Epithelial cell of prostate (primary cell): ENCODE results near the gene IRAK2.

Experiments used
- DNase-seq: peaks from one replicate; pipeline ENCODE4 v3.0.0-alpha.2; 2011; ENCODE audit warnings: low read depth, low spot score
- H3K27ac ChIP-seq: fragments of 450-650 bp; 2 replicates; pipeline ENCODE4 v1.5.1; 2017; ENCODE audit warnings: mild to moderate bottlenecking

Gene IRAK2

GRCh38 chr3:10187290-10187876 is 22.7 kb downstream of the IRAK2 start:
- no peak for DNase-seq
- no peak overlapping the region for H3K27ac ChIP-seq

- DNase-seq: no peak
- H3K27ac ChIP-seq: peak overlapping the region; percentile 98
Observed at GRCh38 chr3:10187944-10188343, 23.2 kb downstream of the IRAK2 start.

- DNase-seq: no peak
- peak overlapping the region; percentile 98 for H3K27ac ChIP-seq
Observed at GRCh38 chr3:10188804-10189556, 24.3 kb downstream of the IRAK2 start.

GRCh38 chr3:10189557-10190354 is 25.0 kb downstream of the IRAK2 start:
- peak overlapping the region; percentile 98 for H3K27ac ChIP-seq
- peak; percentile 78 for DNase-seq

GRCh38 chr3:10192953-10193691 is 28.4 kb downstream of the IRAK2 start:
- DNase-seq: peak; percentile 82
- peak overlapping the region; percentile 98 for H3K27ac ChIP-seq

GRCh38 chr3:10193692-10194327 is 29.1 kb downstream of the IRAK2 start:
- H3K27ac ChIP-seq: peak overlapping the region; percentile 98
- no peak for DNase-seq

- DNase-seq: no peak
- peak overlapping the region; percentile 98 for H3K27ac ChIP-seq
Observed at GRCh38 chr3:10194328-10195071, 29.8 kb downstream of the IRAK2 start.

- DNase-seq: no peak
Observed at GRCh38 chr3:10195366-10196089, 30.8 kb downstream of the IRAK2 start.

GRCh38 chr3:10196389-10197052 is 31.8 kb downstream of the IRAK2 start:
- DNase-seq: no peak

More at GRCh38 chr3:10195366-10196089, 30.8 kb downstream of the IRAK2 start:
- peak overlapping the region; percentile 98 for H3K27ac ChIP-seq

GRCh38 chr3:10198226-10198625 is 33.5 kb downstream of the IRAK2 start:
- H3K27ac ChIP-seq: peak overlapping the region; percentile 95
- DNase-seq: no peak

More at GRCh38 chr3:10196389-10197052, 31.8 kb downstream of the IRAK2 start:
- H3K27ac ChIP-seq: peak overlapping the region; percentile 95

- peak; percentile 84 for DNase-seq
- peak overlapping the region; percentile 95 for H3K27ac ChIP-seq
Observed at GRCh38 chr3:10198761-10199649, 34.3 kb downstream of the IRAK2 start.

GRCh38 chr3:10204921-10205320 is 40.2 kb downstream of the IRAK2 start:
- peak overlapping the region; percentile 96 for H3K27ac ChIP-seq
- DNase-seq: no peak

- H3K27ac ChIP-seq: peak overlapping the region; percentile 96
- DNase-seq: no peak
Observed at GRCh38 chr3:10205451-10206165, 40.9 kb downstream of the IRAK2 start.

- H3K27ac ChIP-seq: peak overlapping the region; percentile 96
- no peak for DNase-seq
Observed at GRCh38 chr3:10206166-10206511, 41.4 kb downstream of the IRAK2 start.

- no peak for DNase-seq
- no peak overlapping the region for H3K27ac ChIP-seq
Observed at GRCh38 chr3:10213156-10213792, 48.6 kb downstream of the IRAK2 start.
